Natural killer cell (primary cell): ENCODE measurements around the gene EIF3A. TPM values are rescaled to one million over a fixed set of nuclear protein-coding genes. Genes with fewer than 3 reads are reported as not detected.

Experiments used
- ATAC-seq, 3 donors: fragments of 150-1000 bp in 2 of 3; fragments of 200-7000 bp in 1 of 3; cut with Tn5 transposase; 1 replicate in 1 of 3; 2 replicates in 2 of 3; pipeline ENCODE4 v1.10.0; 2021; ENCODE audit warnings: mild to moderate bottlenecking in 2 of 3, moderate library complexity in 2 of 3
- DNase-seq, 2 donors: peaks; one replicate each; pipeline versions ENCODE4 v3.0.0 to v3.0.0-alpha.2; 2013 to 2021; ENCODE audit warnings: mixed read lengths in 1 of 2
- H3K27ac ChIP-seq: one replicate; pipeline ENCODE4 v1.5.1; 2013; ENCODE audit warnings: mild to moderate bottlenecking, low read length
- H3K27me3 ChIP-seq: one replicate; pipeline ENCODE4 v1.6.1; 2013; ENCODE audit warnings: low read length; ENCODE audit not compliant: control insufficient read depth, insufficient read depth
- H3K36me3 ChIP-seq: one replicate; pipeline ENCODE4 v1.6.1; 2013; ENCODE audit warnings: low read length; ENCODE audit not compliant: control insufficient read depth, insufficient read depth
- H3K4me1 ChIP-seq: one replicate; pipeline ENCODE4 v1.6.1; 2013; ENCODE audit warnings: low read length; ENCODE audit not compliant: control insufficient read depth, insufficient read depth
- H3K4me3 ChIP-seq: one replicate; pipeline ENCODE4 v1.5.1; 2013; ENCODE audit warnings: low read length
- H3K9me3 ChIP-seq: one replicate; pipeline ENCODE4 v1.6.1; 2013; ENCODE audit warnings: low read length; ENCODE audit not compliant: control insufficient read depth, insufficient read depth
- H3K27ac Mint-ChIP-seq, 2 donors: one replicate each; pipeline ENCODE4 v1.8.0; 2022; ENCODE audit warnings: mild to moderate bottlenecking in 2 of 2, mixed read lengths in 2 of 2, moderate library complexity in 1 of 2
- H3K27me3 Mint-ChIP-seq, 2 donors: one replicate each; pipeline ENCODE4 v1.8.0; 2022; ENCODE audit warnings: low read depth in 2 of 2, mixed read lengths in 2 of 2
- H3K36me3 Mint-ChIP-seq: one replicate; pipeline ENCODE4 v1.8.0; 2022; ENCODE audit warnings: mixed read lengths
- H3K4me1 Mint-ChIP-seq, 2 donors: one replicate each; pipeline ENCODE4 v1.8.0; 2022; ENCODE audit warnings: mixed read lengths in 2 of 2
- H3K4me3 Mint-ChIP-seq: one replicate; pipeline ENCODE4 v1.8.0; 2022; ENCODE audit warnings: mild to moderate bottlenecking, moderate library complexity, mixed read lengths
- H3K9me3 Mint-ChIP-seq, 2 donors: one replicate each; pipeline ENCODE4 v1.8.0; 2022; ENCODE audit warnings: mixed read lengths in 2 of 2
- WGBS: methylation state at CpG from one replicate; pipeline ENCODE4 v1.1.7; 2013; ENCODE audit warnings: missing lambda C conversion rate; ENCODE audit not compliant: insufficient coverage; 5-methylcytosine and 5-hydroxymethylcytosine counted together
- intact Hi-C: fragments of 100-400 bp; cut with micrococcal nuclease; formaldehyde crosslinking; loops from one replicate; pipeline ENCODE4 v1.14.2; 2022
- total RNA-seq, 4 donors: library from RNA; stranded (reverse); fragments of 120-200 nt in 1 of 4; gene quantifications; one replicate each; pipeline versions ENCODE4 v1.2.3 to v1.2.4, GENCODE V29; 2013 to 2022
- TF ChIP-seq, protein P1 (sequence below): fragments of 200-600 bp; IDR thresholded peaks from one replicate; pipeline ENCODE4 v1.8.0; 2022; ENCODE audit warnings: antibody characterized with exemption

The EIF3A gene
- total RNA-seq, 3 donors from 2014 or later (not counting 1 experiment from before 2014, with no cell fraction given) = 102 to 115 (median 110) TPM

DNA sequence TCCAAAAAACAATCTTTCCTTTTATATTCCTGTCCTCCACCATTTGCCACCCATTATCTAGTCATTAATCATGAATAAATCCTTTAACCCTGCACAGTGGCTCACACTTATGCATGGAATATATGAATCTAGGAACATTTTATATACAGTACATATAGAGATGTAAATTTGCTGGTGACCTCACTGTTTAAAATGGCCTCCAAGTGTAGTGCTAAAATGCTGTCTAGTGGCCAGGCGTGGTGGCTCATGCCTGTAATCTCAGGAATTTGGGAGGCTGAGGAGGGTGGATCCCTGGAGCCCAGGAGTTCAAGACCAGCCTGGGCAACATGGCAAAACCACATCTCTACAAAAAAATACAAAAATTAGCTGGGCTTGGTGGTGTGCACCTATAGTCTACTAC, 41.5 kb downstream of the EIF3A start:
- TF ChIP-seq, protein P1, sequence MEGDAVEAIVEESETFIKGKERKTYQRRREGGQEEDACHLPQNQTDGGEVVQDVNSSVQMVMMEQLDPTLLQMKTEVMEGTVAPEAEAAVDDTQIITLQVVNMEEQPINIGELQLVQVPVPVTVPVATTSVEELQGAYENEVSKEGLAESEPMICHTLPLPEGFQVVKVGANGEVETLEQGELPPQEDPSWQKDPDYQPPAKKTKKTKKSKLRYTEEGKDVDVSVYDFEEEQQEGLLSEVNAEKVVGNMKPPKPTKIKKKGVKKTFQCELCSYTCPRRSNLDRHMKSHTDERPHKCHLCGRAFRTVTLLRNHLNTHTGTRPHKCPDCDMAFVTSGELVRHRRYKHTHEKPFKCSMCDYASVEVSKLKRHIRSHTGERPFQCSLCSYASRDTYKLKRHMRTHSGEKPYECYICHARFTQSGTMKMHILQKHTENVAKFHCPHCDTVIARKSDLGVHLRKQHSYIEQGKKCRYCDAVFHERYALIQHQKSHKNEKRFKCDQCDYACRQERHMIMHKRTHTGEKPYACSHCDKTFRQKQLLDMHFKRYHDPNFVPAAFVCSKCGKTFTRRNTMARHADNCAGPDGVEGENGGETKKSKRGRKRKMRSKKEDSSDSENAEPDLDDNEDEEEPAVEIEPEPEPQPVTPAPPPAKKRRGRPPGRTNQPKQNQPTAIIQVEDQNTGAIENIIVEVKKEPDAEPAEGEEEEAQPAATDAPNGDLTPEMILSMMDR = no peak
- DNase-seq = no peak
- Histone ChIP-seq H3K4me1 (no peaks in the 10 kb centered on the region), H3K4me3 (no peak overlapping the region), H3K27me3 (no peaks in the 10 kb centered on the region), H3K27ac (no peak overlapping the region), H3K36me3 (peaks cover 84% of the 10 kb centered on the region), H3K9me3 (no peaks in the 10 kb centered on the region)
- H3K36me3 Mint-ChIP-seq = peaks cover 57% of the 10 kb centered on the region
- ATAC-seq = no peak
- peak overlapping the region in 1 of 2 donors; percentile 19 for H3K27ac Mint-ChIP-seq
- WGBS = 92% methylated on average over 1 of the region's 1 CpG
- peaks cover 19 to 25% of the 10 kb centered on the region in 2 donors for H3K4me1 Mint-ChIP-seq
- no peaks in the 10 kb centered on the region for H3K27me3 Mint-ChIP-seq
- no peak overlapping the region for H3K4me3 Mint-ChIP-seq
- H3K9me3 Mint-ChIP-seq = no peaks in the 10 kb centered on the region
- intact Hi-C loops = no loop called here

GRCh38 chr10:119031496-119032059, 49.0 kb downstream of the EIF3A start:
- H3K27me3 Mint-ChIP-seq = no peaks in the 10 kb centered on the region
- peak overlapping the region; percentile 85 for H3K4me3 Mint-ChIP-seq
- WGBS = over 99% methylated on average over 6 of the region's 7 CpGs
- TF ChIP-seq, protein P1 = no peak
- Histone ChIP-seq H3K4me3 (no peak overlapping the region), H3K36me3 (peaks cover 21% of the 10 kb centered on the region), H3K27me3 (no peaks in the 10 kb centered on the region), H3K9me3 (no peaks in the 10 kb centered on the region), H3K27ac (no peak overlapping the region), H3K4me1 (peaks cover 10% of the 10 kb centered on the region)
- intact Hi-C loops = no loop called here
- no peak for ATAC-seq
- peaks cover 5 to 18% of the 10 kb centered on the region in 2 donors for H3K4me1 Mint-ChIP-seq
- no peak overlapping the region for H3K27ac Mint-ChIP-seq
- H3K36me3 Mint-ChIP-seq = peaks cover 8% of the 10 kb centered on the region
- H3K9me3 Mint-ChIP-seq = no peaks in the 10 kb centered on the region
- no peak for DNase-seq

DNA sequence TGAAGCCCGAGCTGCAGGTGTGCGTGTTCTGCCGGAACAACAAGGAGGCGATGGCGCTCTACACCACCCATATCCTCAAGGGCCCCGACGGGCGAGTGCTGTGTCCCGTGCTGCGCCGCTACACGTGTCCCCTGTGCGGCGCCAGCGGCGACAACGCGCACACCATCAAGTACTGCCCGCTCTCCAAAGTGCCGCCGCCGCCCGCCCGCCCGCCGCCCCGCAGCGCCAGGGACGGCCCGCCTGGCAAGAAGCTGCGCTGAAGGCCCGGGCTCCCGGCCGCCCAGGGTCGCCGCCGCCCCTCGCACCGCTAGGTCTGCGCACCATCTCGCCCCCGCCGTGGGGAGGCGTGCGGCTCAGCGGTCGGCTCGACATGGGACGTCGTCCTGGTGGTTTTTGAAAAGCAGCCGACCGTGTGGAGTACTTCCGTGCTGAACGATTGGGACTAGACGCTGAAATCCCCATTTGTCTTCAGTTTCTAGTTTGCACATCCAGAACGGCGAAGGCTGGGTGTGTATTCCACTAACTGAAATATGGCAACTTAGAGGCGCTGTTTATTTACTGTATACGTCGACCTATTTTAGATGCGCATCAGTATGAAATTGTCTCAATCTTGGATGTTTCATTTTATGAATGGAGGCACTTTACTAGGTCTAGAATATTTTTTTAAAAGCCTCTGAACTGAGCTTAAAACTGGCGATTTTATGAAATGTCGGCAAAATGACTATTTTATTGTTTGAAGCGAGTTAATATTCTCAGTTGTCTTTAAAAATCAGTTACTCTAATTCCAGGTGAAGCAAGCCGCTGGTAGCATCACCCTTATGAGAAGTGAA, 50.0 kb downstream of the EIF3A start:
- WGBS = 7% methylated on average over 65 of the region's 65 CpGs
- H3K27ac Mint-ChIP-seq = no peak overlapping the region

More for the DNA sequence above, 50.0 kb downstream of the EIF3A start:
- Mint-ChIP-seq H3K36me3 (peaks cover 8% of the 10 kb centered on the region), H3K9me3 (no peaks in the 10 kb centered on the region), H3K4me3 (peak overlapping the region; percentile 85), H3K27me3 (no peaks in the 10 kb centered on the region), H3K4me1 (peaks cover 5 to 18% of the 10 kb centered on the region in 2 donors)
- H3K4me3 ChIP-seq = peak overlapping the region; percentile 6
- peak; percentile 41 to 52 (median 42) for ATAC-seq
- no peaks in the 10 kb centered on the region for H3K9me3 ChIP-seq
- H3K27me3 ChIP-seq = no peaks in the 10 kb centered on the region
- peaks cover 10% of the 10 kb centered on the region for H3K4me1 ChIP-seq
- TF ChIP-seq, protein P1 = no peak
- peaks cover 11% of the 10 kb centered on the region for H3K36me3 ChIP-seq
- peak; percentile 27 to 73 for DNase-seq
- intact Hi-C loops = no loop called here
- H3K27ac ChIP-seq = no peak overlapping the region
